Measurements from ENCODE around the gene ZSCAN2.

GRCh38 chr15:84668221-84668982 lies 67.6 kb downstream of the ZSCAN2 start:
- no peak for TF ChIP-seq PKNOX1 (IDR thresholded peaks at IDR 0.05)
- no peak for TF ChIP-seq HDGF (IDR thresholded peaks at IDR 0.05; ENCODE audit: borderline replicate concordance)
- TF ChIP-seq LEF1 (IDR thresholded peaks at IDR 0.05; ENCODE audit: borderline replicate concordance) = no peak
- TF ChIP-seq BHLHE40 (IDR thresholded peaks at IDR 0.05; ENCODE audit: borderline replicate concordance) = no peak
- TF ChIP-seq ELF4 (IDR thresholded peaks at IDR 0.05) = no peak
